HG02885 (cell line): ENCODE results near the gene RNF115.

Experiments used
- ATAC-seq: cut with Tn5 transposase; IDR thresholded peaks from one replicate; pipeline ENCODE4 v1.9.1; 2021; ENCODE audit warnings: mild to moderate bottlenecking; ENCODE audit not compliant: unreplicated experiment, poor library complexity

RNF115 gene

GRCh38 chr1:145707183-145707867 is 116.6 kb downstream of the RNF115 start, which contains the start of gene PDZK1:
Gene PDZK1 (minus strand): TSS chr1:145707368. CDS start chr1:145688021, 19,347 bp downstream.
- ATAC-seq = no peak

- ATAC-seq = no peak
Measured at GRCh38 chr1:145706086-145706664, 117.7 kb downstream of the RNF115 start.

- ATAC-seq = no peak
Measured at GRCh38 chr1:145705622-145706021, 118.3 kb downstream of the RNF115 start.

GRCh38 chr1:145702826-145703225 is 121.1 kb downstream of the RNF115 start:
- no peak for ATAC-seq

GRCh38 chr1:145702052-145702451 is 121.8 kb downstream of the RNF115 start:
- ATAC-seq = no peak

GRCh38 chr1:145701306-145701862 is 122.5 kb downstream of the RNF115 start:
- no peak for ATAC-seq

- ATAC-seq = no peak
Measured at GRCh38 chr1:145696630-145696960, 127.3 kb downstream of the RNF115 start.

GRCh38 chr1:145695821-145696629 is 127.9 kb downstream of the RNF115 start:
- no peak for ATAC-seq

- no peak for ATAC-seq
Measured at GRCh38 chr1:145692785-145693443, 131.0 kb downstream of the RNF115 start.

- ATAC-seq = peak; percentile 64
Measured at GRCh38 chr1:145690587-145691558, 133.0 kb downstream of the RNF115 start.

- ATAC-seq = no peak
Measured at GRCh38 chr1:145689922-145690321, 134.0 kb downstream of the RNF115 start.

GRCh38 chr1:145688924-145689323 is 135.0 kb downstream of the RNF115 start:
- ATAC-seq = no peak
